Astrocyte (in vitro differentiated cells and primary cell): ENCODE data around the gene NDFIP2. TPM values are rescaled to one million over a fixed set of nuclear protein-coding genes. Genes with fewer than 3 reads are reported as not detected.

Source experiments
- DNase-seq: peaks from one replicate; pipeline ENCODE4 v3.0.0-alpha.2; 2010; ENCODE audit warnings: low read depth
- FAIRE-seq: peaks from 2 replicates; lab custom pipeline; 2011; peaks lifted over from hg19 to GRCh38; lab: Jason Lieb, UNC
- H2AFZ ChIP-seq: 2 replicates; pipeline ENCODE4 v1.6.0; 2012; ENCODE audit warnings: low read depth, low read length, inconsistent platforms
- H3K27ac ChIP-seq: 2 replicates; pipeline ENCODE4 v1.5.1; 2011; ENCODE audit warnings: low read depth, low read length, inconsistent platforms
- H3K27me3 ChIP-seq: 2 replicates; pipeline ENCODE4 v1.6.0; 2011; ENCODE audit warnings: low read length, inconsistent platforms; ENCODE audit not compliant: insufficient read depth
- H3K36me3 ChIP-seq: 2 replicates; pipeline ENCODE4 v1.5.1; 2011; ENCODE audit warnings: low read length, inconsistent platforms; ENCODE audit not compliant: insufficient read depth
- H3K4me1 ChIP-seq: 2 replicates; pipeline ENCODE4 v1.5.1; 2011; ENCODE audit warnings: low read length, inconsistent platforms; ENCODE audit not compliant: insufficient read depth
- H3K4me2 ChIP-seq: 2 replicates; pipeline ENCODE4 v1.6.0; 2012; ENCODE audit warnings: low read length, inconsistent platforms
- H3K4me3 ChIP-seq: 2 replicates; pipeline ENCODE4 v1.5.1; 2011; ENCODE audit warnings: low read depth, mild to moderate bottlenecking, low read length, inconsistent platforms; ENCODE audit not compliant: insufficient read depth
- H3K79me2 ChIP-seq: 2 replicates; pipeline ENCODE4 v1.6.0; 2012; ENCODE audit warnings: mild to moderate bottlenecking, low read length, inconsistent platforms; ENCODE audit not compliant: insufficient read depth
- H3K9ac ChIP-seq: 2 replicates; pipeline ENCODE4 v1.6.0; 2012; ENCODE audit warnings: mild to moderate bottlenecking, low read length, inconsistent platforms
- H3K9me3 ChIP-seq: 2 replicates; pipeline ENCODE4 v1.5.1; 2012; ENCODE audit warnings: low read depth, mild to moderate bottlenecking, low read length, inconsistent platforms; ENCODE audit not compliant: insufficient read depth
- H4K20me1 ChIP-seq: 2 replicates; pipeline ENCODE4 v1.6.0; 2012; ENCODE audit warnings: low read length, inconsistent platforms; ENCODE audit not compliant: insufficient read depth
- H3K27ac Mint-ChIP-seq: one replicate; pipeline ENCODE4 v1.8.0; 2021; ENCODE audit warnings: mild to moderate bottlenecking, mixed read lengths; ENCODE audit not compliant: unreplicated experiment
- H3K27me3 Mint-ChIP-seq: one replicate; pipeline ENCODE4 v1.8.0; 2021; ENCODE audit warnings: low read depth, mixed read lengths; ENCODE audit not compliant: unreplicated experiment
- H3K36me3 Mint-ChIP-seq: one replicate; pipeline ENCODE4 v1.8.0; 2021; ENCODE audit warnings: low read depth, mixed read lengths; ENCODE audit not compliant: unreplicated experiment
- H3K4me1 Mint-ChIP-seq: one replicate; pipeline ENCODE4 v1.8.0; 2021; ENCODE audit warnings: low read depth, mixed read lengths; ENCODE audit not compliant: unreplicated experiment
- H3K4me3 Mint-ChIP-seq: one replicate; pipeline ENCODE4 v1.8.0; 2021; ENCODE audit warnings: mild to moderate bottlenecking, moderate library complexity, mixed read lengths; ENCODE audit not compliant: unreplicated experiment
- H3K9me3 Mint-ChIP-seq: one replicate; pipeline ENCODE4 v1.8.0; 2021; ENCODE audit warnings: mild to moderate bottlenecking, mixed read lengths; ENCODE audit not compliant: unreplicated experiment
- CTCF ChIP-seq: IDR thresholded peaks from 2 replicates; pipeline ENCODE4 v1.5.1; 2011; ENCODE audit warnings: low read depth, mild to moderate bottlenecking, inconsistent platforms, low read length, moderate library complexity; ENCODE audit not compliant: insufficient read depth
- EZH2 ChIP-seq: IDR thresholded peaks from 2 replicates; pipeline ENCODE4 v1.6.1; 2012; ENCODE audit warnings: mild to moderate bottlenecking, low read length, inconsistent platforms; ENCODE audit not compliant: insufficient read depth
- total RNA-seq: library from RNA; stranded (reverse); gene quantifications from 2 replicates; pipeline ENCODE4 v1.2.1, GENCODE V29; 2021

NDFIP2 gene
- total RNA-seq, 1 donor from 2014 or later = 90.5 TPM

DNA sequence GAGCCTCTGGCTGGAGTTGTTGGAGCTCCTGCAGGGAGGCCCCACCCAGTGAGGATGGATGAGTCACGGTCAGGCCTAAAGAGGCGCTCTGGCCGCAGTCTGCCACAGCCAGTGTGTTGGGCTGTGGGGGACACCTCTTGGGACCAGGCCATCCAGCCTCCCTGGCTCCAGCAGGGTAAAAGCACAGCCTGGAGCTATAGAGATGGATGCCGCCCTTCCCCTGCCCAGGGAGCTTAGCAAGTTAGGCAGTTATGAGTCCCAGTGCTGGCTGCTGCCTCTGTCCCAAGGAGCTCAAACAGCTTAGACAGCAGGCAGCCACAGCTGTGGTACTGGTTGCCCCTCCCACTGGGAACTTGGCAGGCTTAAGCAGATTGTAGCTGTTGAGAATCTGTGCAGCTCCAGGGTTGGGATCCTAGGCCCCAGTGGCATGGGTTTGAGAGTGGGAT is 100.9 kb downstream of the NDFIP2 start:
- H3K27ac ChIP-seq = no peak overlapping the region
- no peak for TF ChIP-seq CTCF
- no peak for TF ChIP-seq EZH2
- H3K36me3 ChIP-seq = no peaks in the 10 kb centered on the region
- H3K4me1 Mint-ChIP-seq = no peaks in the 10 kb centered on the region
- H3K27ac Mint-ChIP-seq = no peak overlapping the region
- H3K9me3 Mint-ChIP-seq = peaks cover 14% of the 10 kb centered on the region
- H3K27me3 Mint-ChIP-seq = no peaks in the 10 kb centered on the region
- H3K4me3 Mint-ChIP-seq = no peak overlapping the region
- DNase-seq (peak; percentile 23), FAIRE-seq (no peak)
- H4K20me1 ChIP-seq = no peaks in the 10 kb centered on the region
- H3K36me3 Mint-ChIP-seq = peaks cover 5% of the 10 kb centered on the region
- H3K27me3 ChIP-seq = no peaks in the 10 kb centered on the region
- H2AFZ ChIP-seq = no peak overlapping the region
- no peak overlapping the region for H3K4me2 ChIP-seq
- H3K4me1 ChIP-seq = no peaks in the 10 kb centered on the region
- H3K79me2 ChIP-seq = no peaks in the 10 kb centered on the region
- no peak overlapping the region for H3K9ac ChIP-seq
- H3K9me3 ChIP-seq = no peaks in the 10 kb centered on the region
- H3K4me3 ChIP-seq = no peak overlapping the region

- no peaks in the 10 kb centered on the region for H3K79me2 ChIP-seq
- no peak overlapping the region for H3K4me2 ChIP-seq
- H3K27ac ChIP-seq = no peak overlapping the region
- H3K36me3 ChIP-seq = no peaks in the 10 kb centered on the region
- H3K27ac Mint-ChIP-seq = no peak overlapping the region
- H3K9ac ChIP-seq = no peak overlapping the region
- peaks cover 3% of the 10 kb centered on the region for H3K36me3 Mint-ChIP-seq
- no peaks in the 10 kb centered on the region for H3K4me1 Mint-ChIP-seq
- H3K9me3 Mint-ChIP-seq = peaks cover 6% of the 10 kb centered on the region
- H3K4me3 Mint-ChIP-seq = no peak overlapping the region
- H3K4me1 ChIP-seq = no peaks in the 10 kb centered on the region
- DNase-seq = no peak
- H3K9me3 ChIP-seq = no peaks in the 10 kb centered on the region
- no peak overlapping the region for H2AFZ ChIP-seq
- no peak for FAIRE-seq
- TF ChIP-seq EZH2 (no peak), CTCF (no peak)
- H3K27me3 Mint-ChIP-seq = no peaks in the 10 kb centered on the region
- H3K4me3 ChIP-seq = no peak overlapping the region
- H4K20me1 ChIP-seq = no peaks in the 10 kb centered on the region
- H3K27me3 ChIP-seq = no peaks in the 10 kb centered on the region
Observed at GRCh38 chr13:79582896-79583295, 101.9 kb downstream of the NDFIP2 start.

DNA sequence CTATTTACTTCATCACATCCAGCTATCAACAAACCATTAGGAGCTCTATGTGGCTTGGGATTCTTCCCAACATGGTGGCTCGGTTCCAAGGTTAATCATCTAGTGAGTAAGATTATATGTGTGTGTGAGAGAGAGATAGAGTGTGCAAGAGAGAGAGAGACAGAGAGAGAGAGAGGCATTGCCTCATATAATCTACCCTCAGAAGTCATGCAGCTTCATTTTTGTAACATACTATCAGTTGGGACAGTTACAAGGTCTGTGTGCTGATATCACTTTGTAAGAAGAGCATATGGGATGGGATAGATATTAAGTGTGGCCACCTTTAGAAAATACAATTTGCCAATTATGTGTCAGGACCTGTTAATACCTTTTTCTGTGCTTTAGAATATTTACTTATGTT is 104.1 kb downstream of the NDFIP2 start:
- Histone ChIP-seq H3K36me3 (no peaks in the 10 kb centered on the region), H3K9ac (no peak overlapping the region), H3K4me2 (no peak overlapping the region), H2AFZ (no peak overlapping the region), H3K27ac (no peak overlapping the region), H3K4me1 (no peaks in the 10 kb centered on the region), H3K9me3 (no peaks in the 10 kb centered on the region), H3K4me3 (no peak overlapping the region), H3K27me3 (no peaks in the 10 kb centered on the region), H4K20me1 (no peaks in the 10 kb centered on the region), H3K79me2 (no peaks in the 10 kb centered on the region)
- Mint-ChIP-seq H3K9me3 (peaks cover 10% of the 10 kb centered on the region), H3K4me1 (no peaks in the 10 kb centered on the region), H3K36me3 (peaks cover 3% of the 10 kb centered on the region), H3K27me3 (no peaks in the 10 kb centered on the region), H3K27ac (no peak overlapping the region), H3K4me3 (no peak overlapping the region)
- DNase-seq (no peak), FAIRE-seq (no peak)
- TF ChIP-seq CTCF = no peak
